IMR-90 (cell line): Measurements from ENCODE around the gene IQCM. TPM values are rescaled to one million over a fixed set of nuclear protein-coding genes. Genes with fewer than 3 reads are reported as not detected.

Source experiments
- ATAC-seq: fragments of 200-7000 bp; cut with Tn5 transposase; 2 replicates; pipeline ENCODE4 v1.9.1; 2020; ENCODE audit warnings: low read depth, mild to moderate bottlenecking, moderate library complexity
- BruUV-seq: library from RNA; stranded (reverse); fragments of 400-500 nt; replicated peaks from 2 replicates; lab custom pipeline; 2021; lab: Mats Ljungman, UMichigan
- CTCF ChIA-PET: fragments of 300-600 bp; formaldehyde crosslinking; extraction: SDS; loops from one replicate; lab custom pipeline; 2021; ENCODE audit warnings: antibody characterized with exemption; lab: Yijun Ruan, JAX
- POLR2A ChIA-PET: fragments of 300-600 bp; sonication (Branson Sonifier 250); formaldehyde crosslinking; loops from one replicate; lab custom pipeline; 2022; ENCODE audit warnings: antibody characterized with exemption; ENCODE audit not compliant: unreplicated experiment; lab: Charles Lee
- DNase-seq: peaks from one replicate; pipeline ENCODE4 v3.0.0; 2013
- H2AFZ ChIP-seq: replicated peaks from 2 replicates; pipeline ENCODE3; 2013; ENCODE audit warnings: low read length, mild to moderate bottlenecking; ENCODE audit not compliant: poor library complexity
- H2AK5ac ChIP-seq: 2 replicates; pipeline ENCODE4 v1.6.1; 2013; ENCODE audit warnings: low read depth, low read length, inconsistent platforms
- H2AK9ac ChIP-seq: replicated peaks from 2 replicates; pipeline ENCODE3; 2013; ENCODE audit warnings: mild to moderate bottlenecking, low read depth, low read length, moderate library complexity; ENCODE audit not compliant: poor library complexity
- H2BK120ac ChIP-seq: 2 replicates; pipeline ENCODE4 v1.6.1; 2013; ENCODE audit warnings: low read depth, low read length, inconsistent platforms
- H2BK15ac ChIP-seq: 3 replicates; pipeline ENCODE4 v1.6.1; 2013; ENCODE audit warnings: low read depth, low read length, inconsistent platforms
- H2BK20ac ChIP-seq: 2 replicates; pipeline ENCODE4 v1.6.1; 2013; ENCODE audit warnings: low read depth, mild to moderate bottlenecking, inconsistent platforms, low read length, moderate library complexity
- H2BK5ac ChIP-seq: 2 replicates; pipeline ENCODE4 v1.6.1; 2013; ENCODE audit warnings: mild to moderate bottlenecking, low read depth, low read length, inconsistent platforms; ENCODE audit not compliant: poor library complexity, severe bottlenecking
- H3K14ac ChIP-seq: replicated peaks from 2 replicates; pipeline ENCODE4 v1.6.1; 2013; ENCODE audit warnings: low read depth, low read length, inconsistent platforms
- H3K18ac ChIP-seq: 2 replicates; pipeline ENCODE4 v1.6.1; 2013; ENCODE audit warnings: low read depth, low read length, control low read depth
- H3K23ac ChIP-seq: 2 replicates; pipeline ENCODE4 v1.6.1; 2013; ENCODE audit warnings: low read depth, low read length, inconsistent platforms
- H3K27ac ChIP-seq: 2 replicates; pipeline ENCODE4 v1.5.1; 2013; ENCODE audit warnings: mild to moderate bottlenecking, control low read depth, low read length; ENCODE audit not compliant: insufficient read depth
- H3K27me3 ChIP-seq: 2 replicates; pipeline ENCODE4 v1.6.1; 2013; ENCODE audit warnings: low read length; ENCODE audit not compliant: control insufficient read depth, insufficient read depth
- H3K36me3 ChIP-seq: 2 replicates; pipeline ENCODE4 v1.6.1; 2013; ENCODE audit warnings: low read length, mixed read lengths; ENCODE audit not compliant: control insufficient read depth, insufficient read depth
- H3K4ac ChIP-seq: 2 replicates; pipeline ENCODE4 v1.6.1; 2013; ENCODE audit warnings: low read depth, low read length, inconsistent platforms
- H3K4me1 ChIP-seq: 2 replicates; pipeline ENCODE4 v1.6.1; 2013; ENCODE audit warnings: low read length, mixed read lengths; ENCODE audit not compliant: control insufficient read depth, insufficient read depth
- H3K4me2 ChIP-seq: 2 replicates; pipeline ENCODE4 v1.6.1; 2013; ENCODE audit warnings: low read depth, mild to moderate bottlenecking, control low read depth, low read length, moderate library complexity
- H3K4me3 ChIP-seq: 2 replicates; pipeline ENCODE4 v1.5.1; 2013; ENCODE audit warnings: low read depth, mild to moderate bottlenecking, control low read depth, low read length, moderate library complexity; ENCODE audit not compliant: insufficient read depth
- H3K56ac ChIP-seq: 2 replicates; pipeline ENCODE4 v1.6.1; 2013; ENCODE audit warnings: low read length, inconsistent platforms; ENCODE audit not compliant: insufficient read depth; ENCODE audit errors: extremely low read depth
- H3K79me1 ChIP-seq, 2 experiments: 2 replicates each; pipeline ENCODE4 v1.6.1; 2013; ENCODE audit warnings: low read length in 2 of 2, inconsistent platforms in 1 of 2, low read depth in 1 of 2
- H3K9ac ChIP-seq: 2 replicates; pipeline ENCODE4 v1.6.1; 2013; ENCODE audit warnings: low read depth, low read length, control low read depth
- H3K9me1 ChIP-seq: 2 replicates; pipeline ENCODE4 v1.6.1; 2013; ENCODE audit warnings: low read length, inconsistent platforms; ENCODE audit not compliant: insufficient read depth
- H3K9me3 ChIP-seq: 2 replicates; pipeline ENCODE4 v1.6.1; 2013; ENCODE audit warnings: low read length; ENCODE audit not compliant: control insufficient read depth, insufficient read depth
- H4K20me1 ChIP-seq: 2 replicates; pipeline ENCODE4 v1.6.1; 2013; ENCODE audit warnings: low read length, inconsistent platforms; ENCODE audit not compliant: insufficient read depth
- H4K5ac ChIP-seq: 2 replicates; pipeline ENCODE4 v1.6.1; 2013; ENCODE audit warnings: mild to moderate bottlenecking, low read depth, low read length, control low read depth
- H4K8ac ChIP-seq, 2 experiments: 2 replicates each; pipeline ENCODE4 v1.6.1; 2013; ENCODE audit warnings: low read depth in 2 of 2, low read length in 2 of 2, control low read depth in 1 of 2, inconsistent platforms in 1 of 2
- H4K91ac ChIP-seq: 2 replicates; pipeline ENCODE4 v1.6.1; 2013; ENCODE audit warnings: low read depth, low read length, inconsistent platforms; ENCODE audit not compliant: insufficient read depth
- BHLHE40 ChIP-seq: fragments of 150-350 bp; IDR thresholded peaks from 2 replicates; pipeline ENCODE4 v1.6.1; 2016; ENCODE audit warnings: mild to moderate bottlenecking, low read depth, low read length
- CEBPB ChIP-seq: IDR thresholded peaks from 2 replicates; pipeline ENCODE4 v1.6.1; 2012; ENCODE audit warnings: low read depth, low read length, improper control_type of control experiment
- CHD1 ChIP-seq: IDR thresholded peaks from 2 replicates; pipeline ENCODE4 v1.6.1; 2012; ENCODE audit warnings: low read depth, low read length, improper control_type of control experiment
- CTCF ChIP-seq: conservative IDR thresholded peaks from 2 replicates; pipeline ENCODE4 v1.5.1; 2012; ENCODE audit warnings: mild to moderate bottlenecking, low read depth, low read length, improper control_type of control experiment
- ELK1 ChIP-seq: fragments of 150-350 bp; IDR thresholded peaks from 2 replicates; pipeline ENCODE4 v1.6.1; 2016; ENCODE audit warnings: low read depth, mild to moderate bottlenecking, low read length, moderate library complexity, borderline replicate concordance
- FOS ChIP-seq: fragments of 150-350 bp; IDR thresholded peaks from 2 replicates; pipeline ENCODE4 v1.6.1; 2016; ENCODE audit warnings: low read depth, low read length
- MAFK ChIP-seq: IDR thresholded peaks from 2 replicates; pipeline ENCODE4 v1.6.1; 2012; ENCODE audit warnings: low read depth, low read length, improper control_type of control experiment
- MAZ ChIP-seq: IDR thresholded peaks from 2 replicates; pipeline ENCODE4 v1.6.1; 2012; ENCODE audit warnings: low read depth, mild to moderate bottlenecking, low read length, improper control_type of control experiment, moderate library complexity, borderline replicate concordance
- MXI1 ChIP-seq: IDR thresholded peaks from 2 replicates; pipeline ENCODE4 v1.6.1; 2012; ENCODE audit warnings: low read depth, mild to moderate bottlenecking, low read length, moderate library complexity, borderline replicate concordance
- NFE2L2 ChIP-seq: fragments of 150-350 bp; IDR thresholded peaks from 2 replicates; pipeline ENCODE4 v1.6.1; 2016; ENCODE audit warnings: low read depth, mild to moderate bottlenecking, low read length
- POLR2A ChIP-seq: IDR thresholded peaks from 2 replicates; pipeline ENCODE4 v1.6.1; 2012; ENCODE audit warnings: mild to moderate bottlenecking, low read depth, low read length
- RAD21 ChIP-seq: IDR thresholded peaks from 2 replicates; pipeline ENCODE4 v1.6.1; 2012; ENCODE audit warnings: low read length, improper control_type of control experiment
- RCOR1 ChIP-seq: IDR thresholded peaks from 2 replicates; pipeline ENCODE4 v1.6.1; 2012; ENCODE audit warnings: mild to moderate bottlenecking, low read length, improper control_type of control experiment; ENCODE audit not compliant: insufficient replicate concordance
- RFX5 ChIP-seq: IDR thresholded peaks from 2 replicates; pipeline ENCODE4 v1.8.0; 2012; ENCODE audit warnings: low read depth, mild to moderate bottlenecking, low read length, moderate library complexity
- SMC3 ChIP-seq: fragments of 150-350 bp; IDR thresholded peaks from 2 replicates; pipeline ENCODE4 v1.6.1; 2016; ENCODE audit warnings: low read depth, mild to moderate bottlenecking, antibody characterized with exemption, low read length, moderate library complexity
- USF2 ChIP-seq: fragments of 150-350 bp; IDR thresholded peaks from 2 replicates; pipeline ENCODE4 v1.6.1; 2017; ENCODE audit warnings: mild to moderate bottlenecking, antibody characterized with exemption, low read length, low read depth
- WGBS, 2 experiments: methylation state at CpG; one replicate each; pipeline versions ENCODE4 v1.1.5 to v1.1.7; 2013; ENCODE audit warnings: missing lambda C conversion rate in 2 of 2; ENCODE audit not compliant: insufficient read length in 1 of 2; ENCODE audit errors: extremely low coverage in 2 of 2; 5-methylcytosine and 5-hydroxymethylcytosine counted together
- dilution Hi-C: fragments of 300-500 bp; cut with HindIII; formaldehyde crosslinking; loops from one replicate; pipeline ENCODE4 v1.14.3; 2018; ENCODE audit warnings: low sequenced_read_pairs; ENCODE audit not compliant: unreplicated experiment
- in situ Hi-C: fragments of 300-500 bp; cut with MboI; formaldehyde crosslinking; loops from 3 replicates; pipeline ENCODE4 v1.14.3; 2019; ENCODE audit warnings: low sequenced_read_pairs, inconsistent platforms, mixed read lengths
- intact Hi-C: fragments of 100-400 bp; cut with micrococcal nuclease; formaldehyde crosslinking; loops from 2 replicates; pipeline ENCODE4 v1.10.0; 2022
- polyA plus RNA-seq, 3 experiments: library from polyadenylated mRNA; depleted of rRNA; stranded (reverse); fragments of >200 nt; gene quantifications; 2 replicates each; pipeline ENCODE4 v1.2.3, GENCODE V29; 2012; ENCODE audit warnings: low replicate concordance in 1 of 3
- total RNA-seq: library from RNA; depleted of rRNA; stranded (reverse); fragments of >200 nt; gene quantifications from 2 replicates; pipeline ENCODE4 v1.2.3, GENCODE V29; 2012

The IQCM gene
- total and polyA plus RNA-seq, 2 of the 4 experiments (the other 2 are of a cell fraction) = not detected

- CTCF ChIA-PET = no interaction called here
- H3K14ac ChIP-seq = no peak overlapping the region
- no peak overlapping the region for H2AK5ac ChIP-seq
- no peak overlapping the region for H3K27ac ChIP-seq
- no peak overlapping the region for H2AFZ ChIP-seq
- POLR2A ChIA-PET = no interaction called here
- no peak for ATAC-seq
- no peak overlapping the region for H4K91ac ChIP-seq
- no peaks in the 10 kb centered on the region for H3K9me1 ChIP-seq
- no TSS peak for BruUV-seq
- intact Hi-C loops (no loop called here), in situ Hi-C loops (no loop called here), dilution Hi-C loops (no loop called here)
- no peak overlapping the region for H2BK20ac ChIP-seq
- H3K56ac ChIP-seq = no peak overlapping the region
- H2BK120ac ChIP-seq = no peak overlapping the region
- H3K9ac ChIP-seq = no peak overlapping the region
- H3K4me2 ChIP-seq = no peak overlapping the region
- H3K79me1 ChIP-seq = no peaks in the 10 kb centered on the region
- DNase-seq = no peak
- WGBS, 2 experiments = 71% methylated on average over 1 of the region's 3 CpGs; no CpG with 5 or more reads in 1 of the 2 experiments
- no peak overlapping the region for H3K23ac ChIP-seq
- H2BK15ac ChIP-seq = no peak overlapping the region
- H4K8ac ChIP-seq = no peak overlapping the region
- no peak for TF ChIP-seq CEBPB
- TF ChIP-seq MAZ = no peak
- TF ChIP-seq CTCF = no peak
- TF ChIP-seq USF2 = no peak
- TF ChIP-seq CHD1 = no peak
- TF ChIP-seq RAD21 = no peak
- TF ChIP-seq MAFK = no peak
- TF ChIP-seq BHLHE40 = no peak
- no peak for TF ChIP-seq RFX5
- no peak for TF ChIP-seq SMC3
- no peak for TF ChIP-seq FOS
- no peak for TF ChIP-seq NFE2L2
- no peak for TF ChIP-seq POLR2A
- no peak for TF ChIP-seq ELK1
- TF ChIP-seq MXI1 = no peak
- no peak for TF ChIP-seq RCOR1
- H3K4me3 ChIP-seq = no peak overlapping the region
- no peaks in the 10 kb centered on the region for H3K4me1 ChIP-seq
- no peak overlapping the region for H2BK5ac ChIP-seq
- H3K18ac ChIP-seq = no peak overlapping the region
- no peaks in the 10 kb centered on the region for H3K36me3 ChIP-seq
- no peaks in the 10 kb centered on the region for H3K27me3 ChIP-seq
- no peaks in the 10 kb centered on the region for H4K20me1 ChIP-seq
- no peak overlapping the region for H2AK9ac ChIP-seq
- no peak overlapping the region for H4K5ac ChIP-seq
- H3K4ac ChIP-seq = no peak overlapping the region
- no peaks in the 10 kb centered on the region for H3K9me3 ChIP-seq
These were observed 115.4 kb downstream of the IQCM start for GRCh38 chr4:149700272-149700671.
